ENCODE results near the gene TSEN15. TPM values are rescaled to one million over a fixed set of nuclear protein-coding genes. Genes with fewer than 3 reads are reported as not detected.

TSEN15 gene
- polyA plus RNA-seq, 2 of the 4 experiments (the other 2 are of a cell fraction), result 36.7 to 79.9 TPM

DNA sequence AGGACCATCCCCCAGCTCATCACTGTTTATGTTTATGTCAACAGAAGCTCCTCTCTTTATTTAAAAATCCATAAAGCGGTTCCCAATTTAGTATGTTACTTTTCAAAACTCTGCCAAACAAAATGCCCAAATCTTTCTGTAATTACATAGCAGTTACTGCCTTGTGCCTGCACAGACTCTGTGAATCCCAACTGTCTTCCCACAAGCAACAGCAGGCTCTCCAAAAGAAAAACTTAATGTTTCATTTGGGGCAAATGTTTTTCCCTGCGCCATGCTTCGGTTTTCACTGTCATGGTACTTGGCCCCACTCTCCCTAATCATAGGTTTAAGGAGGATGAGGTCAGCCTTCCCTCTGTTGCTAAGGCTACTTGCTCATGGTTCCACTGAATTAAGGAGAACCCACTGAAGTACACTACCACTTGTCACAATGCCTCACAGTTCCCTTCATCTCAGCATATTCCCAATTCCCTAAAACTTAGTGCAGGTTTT is 18.6 kb upstream of the TSEN15 start:
- POLR2A ChIA-PET, result no interaction called here
- Histone ChIP-seq H3K4me3 (no peak overlapping the region), H3K27ac (no peak overlapping the region), H3K4me1 (0 out of 3 replicates have a peak, but pooled peaks cover 5% of the 10 kb centered on the region), H3K9me3 (no peaks in the 10 kb centered on the region), H3K4me2 (no peak overlapping the region)
- CTCF ChIA-PET, result no interaction called here
- FAIRE-seq, result no peak
- WGBS (ENCODE audit: missing lambda C conversion rate), result 57% methylated on average over 3 of the region's 3 CpGs
- TF ChIP-seq HOXB5 (CRISPR knock-in tag; IDR thresholded peaks at IDR 0.05) (no peak), RFX5 (IDR thresholded peaks at IDR 0.05) (no peak), ZC3H11A (IDR thresholded peaks at IDR 0.05) (no peak), PHF8 (IDR thresholded peaks at IDR 0.05; ENCODE audit: borderline replicate concordance, low read depth) (no peak), HEYL (CRISPR knock-in tag; IDR thresholded peaks at IDR 0.05) (no peak), KDM5A (IDR thresholded peaks at IDR 0.05) (no peak), HOXA7 (CRISPR knock-in tag; IDR thresholded peaks at IDR 0.05) (no peak), RNF2 (IDR thresholded peaks at IDR 0.05; ENCODE audit: borderline replicate concordance, low read depth) (no peak), ZFP36 (IDR thresholded peaks at IDR 0.05; ENCODE audit: borderline replicate concordance, partially characterized antibody) (no peak), ZNF302 (CRISPR knock-in tag; IDR thresholded peaks at IDR 0.05) (no peak), ESRRA (IDR thresholded peaks at IDR 0.05; ENCODE audit: borderline replicate concordance, low read length) (no peak), RAD21 (conservative IDR thresholded peaks at IDR 0.05 in 1 of 2, IDR thresholded peaks at IDR 0.05 in 1 of 2) (no peak), FOXS1 (CRISPR knock-in tag; IDR thresholded peaks at IDR 0.05) (no peak)
- TF ChIP-seq, protein P1, sequence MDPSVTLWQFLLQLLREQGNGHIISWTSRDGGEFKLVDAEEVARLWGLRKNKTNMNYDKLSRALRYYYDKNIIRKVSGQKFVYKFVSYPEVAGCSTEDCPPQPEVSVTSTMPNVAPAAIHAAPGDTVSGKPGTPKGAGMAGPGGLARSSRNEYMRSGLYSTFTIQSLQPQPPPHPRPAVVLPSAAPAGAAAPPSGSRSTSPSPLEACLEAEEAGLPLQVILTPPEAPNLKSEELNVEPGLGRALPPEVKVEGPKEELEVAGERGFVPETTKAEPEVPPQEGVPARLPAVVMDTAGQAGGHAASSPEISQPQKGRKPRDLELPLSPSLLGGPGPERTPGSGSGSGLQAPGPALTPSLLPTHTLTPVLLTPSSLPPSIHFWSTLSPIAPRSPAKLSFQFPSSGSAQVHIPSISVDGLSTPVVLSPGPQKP (IDR thresholded peaks at IDR 0.05; ENCODE audit: low read depth, low read length), result no peak
- TF ChIP-seq, protein P2, sequence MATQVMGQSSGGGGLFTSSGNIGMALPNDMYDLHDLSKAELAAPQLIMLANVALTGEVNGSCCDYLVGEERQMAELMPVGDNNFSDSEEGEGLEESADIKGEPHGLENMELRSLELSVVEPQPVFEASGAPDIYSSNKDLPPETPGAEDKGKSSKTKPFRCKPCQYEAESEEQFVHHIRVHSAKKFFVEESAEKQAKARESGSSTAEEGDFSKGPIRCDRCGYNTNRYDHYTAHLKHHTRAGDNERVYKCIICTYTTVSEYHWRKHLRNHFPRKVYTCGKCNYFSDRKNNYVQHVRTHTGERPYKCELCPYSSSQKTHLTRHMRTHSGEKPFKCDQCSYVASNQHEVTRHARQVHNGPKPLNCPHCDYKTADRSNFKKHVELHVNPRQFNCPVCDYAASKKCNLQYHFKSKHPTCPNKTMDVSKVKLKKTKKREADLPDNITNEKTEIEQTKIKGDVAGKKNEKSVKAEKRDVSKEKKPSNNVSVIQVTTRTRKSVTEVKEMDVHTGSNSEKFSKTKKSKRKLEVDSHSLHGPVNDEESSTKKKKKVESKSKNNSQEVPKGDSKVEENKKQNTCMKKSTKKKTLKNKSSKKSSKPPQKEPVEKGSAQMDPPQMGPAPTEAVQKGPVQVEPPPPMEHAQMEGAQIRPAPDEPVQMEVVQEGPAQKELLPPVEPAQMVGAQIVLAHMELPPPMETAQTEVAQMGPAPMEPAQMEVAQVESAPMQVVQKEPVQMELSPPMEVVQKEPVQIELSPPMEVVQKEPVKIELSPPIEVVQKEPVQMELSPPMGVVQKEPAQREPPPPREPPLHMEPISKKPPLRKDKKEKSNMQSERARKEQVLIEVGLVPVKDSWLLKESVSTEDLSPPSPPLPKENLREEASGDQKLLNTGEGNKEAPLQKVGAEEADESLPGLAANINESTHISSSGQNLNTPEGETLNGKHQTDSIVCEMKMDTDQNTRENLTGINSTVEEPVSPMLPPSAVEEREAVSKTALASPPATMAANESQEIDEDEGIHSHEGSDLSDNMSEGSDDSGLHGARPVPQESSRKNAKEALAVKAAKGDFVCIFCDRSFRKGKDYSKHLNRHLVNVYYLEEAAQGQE (IDR thresholded peaks at IDR 0.05), result no peak
- TF ChIP-seq, protein P3, sequence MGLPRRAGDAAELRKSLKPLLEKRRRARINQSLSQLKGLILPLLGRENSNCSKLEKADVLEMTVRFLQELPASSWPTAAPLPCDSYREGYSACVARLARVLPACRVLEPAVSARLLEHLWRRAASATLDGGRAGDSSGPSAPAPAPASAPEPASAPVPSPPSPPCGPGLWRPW (IDR thresholded peaks at IDR 0.05), result no peak
- no peak for DNase-seq (ENCODE audit: low read depth in 1 of 2, low spot score in 1 of 2)
- ATAC-seq, result no peak

DNA sequence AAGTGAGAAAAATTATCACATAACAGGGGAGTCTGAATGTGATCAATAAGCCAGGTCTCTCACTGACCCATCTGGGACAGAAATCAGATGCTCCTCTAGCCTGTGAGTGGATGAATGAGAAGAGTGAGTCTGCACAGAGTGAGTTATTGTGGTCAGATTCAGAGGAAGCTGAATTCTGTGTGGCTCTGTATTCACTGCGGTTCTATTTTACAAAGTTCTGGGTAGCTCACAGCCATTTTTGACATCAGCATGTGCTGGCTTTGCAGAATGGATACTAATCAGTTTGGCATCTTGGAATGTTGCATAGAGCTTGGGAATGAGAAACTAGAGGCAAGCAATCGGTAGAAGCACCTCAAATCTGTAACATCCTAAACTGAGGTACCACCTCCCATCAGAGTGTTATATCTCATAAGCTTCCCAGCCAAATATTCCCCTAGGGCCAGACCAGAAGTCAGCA is 17.8 kb upstream of the TSEN15 start:
- DNase-seq (ENCODE audit: low read depth in 1 of 2, low spot score in 1 of 2) (no peak), ATAC-seq (no peak), FAIRE-seq (no peak)
- Histone ChIP-seq H3K9me3 (no peaks in the 10 kb centered on the region), H3K4me2 (no peak overlapping the region), H3K27ac (no peak overlapping the region), H3K4me3 (no peak overlapping the region), H3K4me1 (0 out of 3 replicates have a peak, but pooled peaks cover 5% of the 10 kb centered on the region)
- TF ChIP-seq PHF8 (IDR thresholded peaks at IDR 0.05; ENCODE audit: borderline replicate concordance, low read depth), result no peak
- no peak for TF ChIP-seq ZFP36 (IDR thresholded peaks at IDR 0.05; ENCODE audit: borderline replicate concordance, partially characterized antibody)
- TF ChIP-seq KDM1A (IDR thresholded peaks at IDR 0.05; ENCODE audit: low read depth), result no peak
- TF ChIP-seq, protein P1 (IDR thresholded peaks at IDR 0.05; ENCODE audit: low read depth, low read length), result no peak
- TF ChIP-seq, protein P4, sequence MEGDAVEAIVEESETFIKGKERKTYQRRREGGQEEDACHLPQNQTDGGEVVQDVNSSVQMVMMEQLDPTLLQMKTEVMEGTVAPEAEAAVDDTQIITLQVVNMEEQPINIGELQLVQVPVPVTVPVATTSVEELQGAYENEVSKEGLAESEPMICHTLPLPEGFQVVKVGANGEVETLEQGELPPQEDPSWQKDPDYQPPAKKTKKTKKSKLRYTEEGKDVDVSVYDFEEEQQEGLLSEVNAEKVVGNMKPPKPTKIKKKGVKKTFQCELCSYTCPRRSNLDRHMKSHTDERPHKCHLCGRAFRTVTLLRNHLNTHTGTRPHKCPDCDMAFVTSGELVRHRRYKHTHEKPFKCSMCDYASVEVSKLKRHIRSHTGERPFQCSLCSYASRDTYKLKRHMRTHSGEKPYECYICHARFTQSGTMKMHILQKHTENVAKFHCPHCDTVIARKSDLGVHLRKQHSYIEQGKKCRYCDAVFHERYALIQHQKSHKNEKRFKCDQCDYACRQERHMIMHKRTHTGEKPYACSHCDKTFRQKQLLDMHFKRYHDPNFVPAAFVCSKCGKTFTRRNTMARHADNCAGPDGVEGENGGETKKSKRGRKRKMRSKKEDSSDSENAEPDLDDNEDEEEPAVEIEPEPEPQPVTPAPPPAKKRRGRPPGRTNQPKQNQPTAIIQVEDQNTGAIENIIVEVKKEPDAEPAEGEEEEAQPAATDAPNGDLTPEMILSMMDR (IDR thresholded peaks at IDR 0.05), result no peak
- no peak for TF ChIP-seq HOXA7 (CRISPR knock-in tag; IDR thresholded peaks at IDR 0.05)
- no peak for TF ChIP-seq RAD21 (conservative IDR thresholded peaks at IDR 0.05 in 1 of 2, IDR thresholded peaks at IDR 0.05 in 1 of 2)
- no peak for TF ChIP-seq ZC3H11A (IDR thresholded peaks at IDR 0.05)
- TF ChIP-seq HDAC2 (IDR thresholded peaks at IDR 0.05), result no peak
- TF ChIP-seq CHD2 (IDR thresholded peaks at IDR 0.05; ENCODE audit: low read length, partially characterized antibody), result no peak
- TF ChIP-seq ZNF302 (CRISPR knock-in tag; IDR thresholded peaks at IDR 0.05), result no peak
- TF ChIP-seq, protein P5, sequence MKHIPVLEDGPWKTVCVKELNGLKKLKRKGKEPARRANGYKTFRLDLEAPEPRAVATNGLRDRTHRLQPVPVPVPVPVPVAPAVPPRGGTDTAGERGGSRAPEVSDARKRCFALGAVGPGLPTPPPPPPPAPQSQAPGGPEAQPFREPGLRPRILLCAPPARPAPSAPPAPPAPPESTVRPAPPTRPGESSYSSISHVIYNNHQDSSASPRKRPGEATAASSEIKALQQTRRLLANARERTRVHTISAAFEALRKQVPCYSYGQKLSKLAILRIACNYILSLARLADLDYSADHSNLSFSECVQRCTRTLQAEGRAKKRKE (CRISPR knock-in tag; IDR thresholded peaks at IDR 0.05; ENCODE audit: low read depth), result no peak
- TF ChIP-seq ZSCAN20 (CRISPR knock-in tag; IDR thresholded peaks at IDR 0.05), result no peak
- 47% methylated on average over 2 of the region's 2 CpGs for WGBS (ENCODE audit: missing lambda C conversion rate)
- ChIA-PET CTCF (no interaction called here), POLR2A (interaction anchor here (1.2 kb wide), 1 partner anchor 18 kb away, joined by 3 read pairs; the partner anchor contains the start of gene TSEN15)
